ENCODE data around the gene MCF2L. TPM values are rescaled to one million over a fixed set of nuclear protein-coding genes. Genes with fewer than 3 reads are reported as not detected.
"Not testable (repeated sequence)": the region's sequence is repeated elsewhere in the genome, so short reads cannot be mapped to it uniquely, and the experiment has no call there.

MCF2L gene
- total and polyA plus RNA-seq, 9 of the 15 experiments (the other 6 are each of a cell fraction or from before 2014, with no cell fraction given): 0.05 to 0.25 (median 0.18) TPM; not detected in 5

DNA sequence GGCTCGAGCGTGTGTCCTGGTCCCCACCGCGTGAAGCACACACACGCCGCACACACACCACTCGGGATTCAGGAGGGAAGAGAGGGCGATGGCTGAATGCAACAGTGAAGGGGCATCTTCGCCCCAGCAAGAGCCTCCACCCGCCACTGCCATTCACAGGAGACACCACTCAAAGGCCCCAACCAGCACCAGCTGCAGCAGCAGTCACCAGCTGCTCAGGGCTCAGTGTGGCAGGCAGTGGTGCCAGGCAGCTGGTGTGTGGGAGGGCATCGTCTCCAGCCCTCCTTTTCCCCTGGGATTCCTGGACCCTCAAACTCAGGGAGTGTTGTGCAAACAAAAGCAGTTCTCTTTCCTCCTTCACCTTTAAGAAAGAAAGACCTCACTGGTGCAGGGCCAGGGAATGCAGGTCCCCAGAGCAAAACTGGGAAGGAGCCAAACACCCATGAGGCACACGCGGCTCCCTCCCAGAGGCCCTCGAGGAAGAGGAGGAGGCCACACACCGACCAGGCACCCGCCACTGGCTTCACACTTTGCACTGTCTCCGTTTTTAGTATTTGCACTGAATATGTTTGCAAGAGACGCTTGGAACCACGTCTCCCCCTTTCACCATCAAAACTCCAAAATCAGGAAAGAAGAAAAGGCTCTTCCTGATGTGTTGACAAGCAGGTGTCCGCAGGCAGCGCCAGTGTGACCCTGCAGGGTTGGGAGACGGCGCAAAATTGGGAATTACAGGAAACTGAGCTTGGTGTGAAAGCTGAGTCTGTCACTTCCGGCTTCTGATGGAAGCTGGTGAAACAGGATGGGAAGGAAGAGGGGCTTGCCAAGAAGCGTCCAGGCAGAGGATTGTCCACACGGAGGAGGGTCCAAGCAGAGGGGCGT is 110.1 kb downstream of the MCF2L start (continued):
- TF ChIP-seq SREBF1 (IDR thresholded peaks at IDR 0.05; ENCODE audit: borderline replicate concordance, low read depth, low read length): no peak
- TF ChIP-seq ELF2 (CRISPR knock-in tag; IDR thresholded peaks at IDR 0.05): no peak
- TF ChIP-seq SRSF7 (optimal IDR thresholded peaks at IDR 0.05; ENCODE audit: low read depth, low read length): no peak
- no peak for TF ChIP-seq ZSCAN29 (IDR thresholded peaks at IDR 0.05)
- no peak for TF ChIP-seq HCFC1 (IDR thresholded peaks at IDR 0.05; ENCODE audit: low read depth, low read length)
- TF ChIP-seq, protein P1, sequence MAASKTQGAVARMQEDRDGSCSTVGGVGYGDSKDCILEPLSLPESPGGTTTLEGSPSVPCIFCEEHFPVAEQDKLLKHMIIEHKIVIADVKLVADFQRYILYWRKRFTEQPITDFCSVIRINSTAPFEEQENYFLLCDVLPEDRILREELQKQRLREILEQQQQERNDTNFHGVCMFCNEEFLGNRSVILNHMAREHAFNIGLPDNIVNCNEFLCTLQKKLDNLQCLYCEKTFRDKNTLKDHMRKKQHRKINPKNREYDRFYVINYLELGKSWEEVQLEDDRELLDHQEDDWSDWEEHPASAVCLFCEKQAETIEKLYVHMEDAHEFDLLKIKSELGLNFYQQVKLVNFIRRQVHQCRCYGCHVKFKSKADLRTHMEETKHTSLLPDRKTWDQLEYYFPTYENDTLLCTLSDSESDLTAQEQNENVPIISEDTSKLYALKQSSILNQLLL (CRISPR knock-in tag; IDR thresholded peaks at IDR 0.05; ENCODE audit: borderline replicate concordance): no peak
- TF ChIP-seq POLR3A (IDR thresholded peaks at IDR 0.05; ENCODE audit: borderline replicate concordance, extremely low read depth, insufficient read depth, insufficient read length): no peak
- TF ChIP-seq NFE2 (IDR thresholded peaks at IDR 0.05; ENCODE audit: low read depth): no peak
- no peak for TF ChIP-seq SOX6 (IDR thresholded peaks at IDR 0.05)

DNA sequence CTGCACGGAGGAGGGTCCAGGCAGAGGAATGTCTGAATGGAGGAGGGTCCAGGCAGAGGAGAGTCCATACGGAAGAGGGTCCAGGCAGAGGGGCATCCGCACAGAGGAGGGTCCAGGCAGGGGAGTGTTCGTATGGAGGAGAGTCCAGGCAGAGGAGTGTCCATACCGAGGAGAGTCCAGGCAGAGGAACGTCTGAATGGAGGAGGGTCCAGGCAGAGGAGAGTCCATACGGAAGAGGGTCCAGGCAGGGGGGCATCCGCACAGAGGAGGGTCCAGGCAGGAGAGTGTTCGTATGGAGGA is 110.7 kb downstream of the MCF2L start:
- H3K79me2 ChIP-seq (ENCODE audit: control insufficient read depth, insufficient read depth, low read length); H3K9me1 ChIP-seq (ENCODE audit: control insufficient read depth, insufficient read depth, low read length); in situ Hi-C loops (cut with MboI); intact Hi-C loops (cut with micrococcal nuclease); H4K20me1 ChIP-seq (replicated peaks; ENCODE audit: control insufficient read depth, insufficient read depth, low read length); H3K4me3 ChIP-seq; POLR2A ChIA-PET; ATAC-seq; BruUV-seq (replicated peaks); FAIRE-seq; H3K9me3 ChIP-seq (replicated peaks; ENCODE audit: control insufficient read depth, insufficient read depth, low read depth, low read length); H3K4me2 ChIP-seq (ENCODE audit: insufficient read depth, low read length); H2AFZ ChIP-seq (ENCODE audit: low read depth, low read length); CTCF ChIA-PET (ENCODE audit: low intra/inter-chr PET ratio); H3K36me3 ChIP-seq (ENCODE audit: control insufficient read depth, insufficient read depth, low read length); H3K27ac ChIP-seq (ENCODE audit: extremely low read depth, low read depth, low read length); DNase-seq (ENCODE audit: extremely low read depth in 1 of 4, low spot score in 3 of 4); H3K9ac ChIP-seq (ENCODE audit: insufficient read depth in 1 of 2, low read depth in 2 of 2, low read length in 2 of 2): not testable (repeated sequence)
- WGBS (ENCODE audit: insufficient coverage, low coverage, missing lambda C conversion rate): 2% methylated on average over 5 of the region's 9 CpGs
- Histone ChIP-seq H3K27me3 (ENCODE audit: control insufficient read depth in 2 of 2, insufficient read depth in 2 of 2, low read length in 2 of 2) (peaks cover 0 to 81% of the 10 kb centered on the region in 2 experiments; a peak in 3 of 5 replicates), H3K4me1 (replicated peaks in 1 of 2; ENCODE audit: control insufficient read depth in 2 of 2, insufficient read depth in 2 of 2, low read length in 2 of 2) (peaks cover 0 to 23% of the 10 kb centered on the region in 2 experiments; a peak in 1 of 5 replicates)

Data from K562 (cell line).